GM12865 (cell line): ENCODE data around the gene GFPT1.

Source experiments
- DNase-seq: peaks from one replicate; pipeline ENCODE4 v3.0.0; 2010; ENCODE audit warnings: low read depth
- H3K4me3 ChIP-seq: 2 replicates; pipeline ENCODE4 v1.5.1; 2011; ENCODE audit warnings: mild to moderate bottlenecking, low read depth, low read length, control low read depth
- CTCF ChIP-seq: IDR thresholded peaks from 2 replicates; pipeline ENCODE4 v1.5.1; 2011; ENCODE audit warnings: low read length, control low read depth, low read depth, inconsistent platforms; ENCODE audit not compliant: insufficient read depth; ENCODE audit errors: missing control alignments

The GFPT1 gene

DNA sequence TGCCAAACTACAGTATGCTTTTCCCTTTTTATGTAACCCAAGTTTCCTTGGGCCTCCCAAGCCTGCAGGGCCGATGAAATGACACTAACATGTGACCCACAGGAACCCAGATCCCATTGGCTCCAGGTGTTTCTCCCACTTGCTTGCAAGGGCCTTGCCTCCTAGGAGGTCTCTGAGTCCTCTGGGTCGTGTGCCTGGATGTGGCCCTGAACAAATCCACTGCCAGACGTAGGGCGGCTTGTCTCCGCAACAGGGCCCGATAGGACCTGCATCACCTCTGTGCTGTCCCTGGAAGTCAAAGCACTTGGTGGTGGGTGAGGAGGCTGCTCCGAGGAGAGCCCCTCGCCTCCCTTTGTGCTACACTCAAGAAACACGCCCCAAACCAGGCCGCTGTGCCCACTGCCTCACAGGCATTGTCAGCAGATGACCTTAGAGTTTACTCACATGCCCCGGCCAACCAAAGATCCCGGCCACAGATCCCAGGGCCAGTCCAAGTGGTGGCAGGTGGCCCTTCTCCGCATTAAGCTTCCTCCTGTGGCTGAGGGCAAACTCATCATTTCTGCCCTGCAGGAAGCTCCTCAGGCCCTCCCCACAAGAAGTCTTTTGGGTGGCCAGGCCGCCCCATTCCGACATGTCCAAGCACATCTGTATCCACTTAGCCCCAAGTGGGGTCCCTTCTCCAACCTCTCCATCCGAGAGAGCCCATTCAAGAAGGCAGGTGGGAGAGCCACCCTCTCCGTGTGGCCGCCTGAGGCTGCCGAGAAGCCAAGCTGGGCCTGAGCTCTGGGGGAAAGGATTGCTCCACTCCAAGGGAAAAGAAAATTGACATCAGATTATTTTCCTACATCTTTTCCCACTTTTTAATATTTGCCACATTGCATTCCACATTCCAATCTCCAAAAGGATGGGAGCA is 76.7 kb downstream of the GFPT1 start:
- no peak overlapping the region for H3K4me3 ChIP-seq
- TF ChIP-seq CTCF = no peak
- DNase-seq = no peak

DNA sequence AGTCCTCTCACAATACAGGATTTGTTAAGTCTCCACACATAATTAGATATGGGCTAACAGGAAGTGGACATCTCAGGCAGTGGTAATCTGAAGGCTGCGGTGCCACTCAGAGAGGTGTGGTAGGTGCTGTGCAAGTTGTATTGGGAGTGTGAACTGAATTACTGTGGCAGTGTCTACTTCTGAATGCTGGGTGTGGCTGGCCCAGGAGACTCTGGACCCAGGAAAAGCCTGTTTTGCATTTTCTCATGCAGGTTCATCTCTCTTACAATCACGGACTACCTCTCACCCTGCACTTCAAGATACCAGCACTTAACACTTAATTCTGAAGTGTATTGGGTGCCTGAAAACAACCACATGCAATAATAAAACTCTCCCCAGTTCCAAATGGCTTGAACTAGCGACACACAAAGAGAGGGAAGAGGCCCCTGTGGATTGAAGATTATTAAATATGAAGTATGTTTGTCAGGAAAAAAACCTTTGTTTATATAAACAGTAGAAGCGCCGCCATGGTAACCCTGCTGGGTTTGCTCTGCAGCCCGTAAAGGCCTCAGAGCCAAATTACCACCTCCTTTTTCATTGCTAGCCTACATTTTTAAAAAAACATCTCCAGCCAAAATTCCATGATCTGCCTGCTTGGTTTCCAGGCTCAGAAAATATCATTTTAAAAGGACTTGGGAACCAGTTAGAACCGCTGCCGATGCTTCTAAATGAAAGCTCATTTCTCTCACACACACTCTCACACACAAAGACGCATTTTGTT is 77.5 kb downstream of the GFPT1 start:
- no peak overlapping the region for H3K4me3 ChIP-seq
- no peak for TF ChIP-seq CTCF
- DNase-seq = peak; percentile 26

- no peak for TF ChIP-seq CTCF
- no peak for DNase-seq
- no peak overlapping the region for H3K4me3 ChIP-seq
Observed at GRCh38 chr2:69308338-69308737, 78.7 kb downstream of the GFPT1 start.

DNA sequence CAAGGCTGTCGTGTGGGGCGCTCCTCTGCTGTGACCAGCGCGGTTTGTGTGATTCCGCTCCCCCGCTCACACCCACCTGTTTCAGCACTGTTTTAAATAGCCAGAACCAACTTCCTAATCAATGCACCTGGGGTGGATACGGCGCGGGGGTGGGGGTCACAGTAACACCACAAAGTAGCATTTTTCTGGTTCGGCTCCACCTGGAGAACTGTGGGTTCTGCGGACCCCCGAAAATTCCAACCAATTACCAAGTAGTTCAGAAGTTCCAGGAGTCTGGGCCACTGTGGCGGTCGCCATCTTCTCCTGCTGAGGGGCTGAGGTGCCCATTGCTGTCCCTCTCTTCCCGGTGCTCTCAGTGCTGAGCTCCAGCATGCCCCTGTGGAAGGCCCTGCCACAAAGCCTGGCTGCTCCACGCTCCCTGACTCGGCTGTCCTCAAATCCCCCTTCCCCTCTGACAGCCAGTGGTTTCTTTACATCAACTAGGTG is 79.4 kb downstream of the GFPT1 start:
- no peak for DNase-seq
- no peak for TF ChIP-seq CTCF
- no peak overlapping the region; the same call in 1 of the 2 replicates for H3K4me3 ChIP-seq

- peak overlapping the region; percentile 36 for H3K4me3 ChIP-seq
- peak; percentile 81 for DNase-seq
- peak; percentile 93 for TF ChIP-seq CTCF
Observed at GRCh38 chr2:69306822-69307578, 80.0 kb downstream of the GFPT1 start.

DNA sequence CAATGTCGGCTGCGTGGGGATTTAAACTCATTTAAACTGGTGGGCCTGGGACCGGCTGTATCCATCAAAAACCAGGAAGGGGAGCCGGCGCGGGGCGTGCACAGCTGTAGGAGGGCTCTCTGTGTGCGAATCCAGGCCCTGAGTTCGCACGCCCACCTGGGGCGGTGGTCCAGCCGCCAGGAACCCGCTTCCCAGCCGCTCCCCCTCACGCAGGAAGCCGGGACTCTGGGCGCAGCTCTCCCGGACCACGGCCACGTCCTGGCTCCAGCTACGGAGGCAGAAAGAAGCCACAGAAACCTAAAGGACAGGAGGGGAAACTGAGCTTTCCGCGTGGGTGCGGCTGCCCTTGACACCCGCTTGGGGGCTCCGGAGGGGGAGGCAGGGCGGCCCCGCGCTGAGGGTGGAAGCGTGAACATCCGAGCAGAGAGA is 80.6 kb downstream of the GFPT1 start:
- TF ChIP-seq CTCF = no peak
- no peak overlapping the region for H3K4me3 ChIP-seq
- DNase-seq = no peak
